HepG2 (cell line): ENCODE results near the gene RFXAP. TPM values are rescaled to one million over a fixed set of nuclear protein-coding genes. Genes with fewer than 3 reads are reported as not detected.

Source experiments
- ATAC-seq: fragments of 200-7000 bp; cut with Tn5 transposase; 3 replicates; pipeline ENCODE4 v1.9.1; 2020; ENCODE audit warnings: mild to moderate bottlenecking, moderate library complexity
- BruUV-seq: library from RNA; stranded (reverse); fragments of 400-500 nt; replicated peaks from 2 replicates; lab custom pipeline; 2021; lab: Mats Ljungman, UMichigan
- CTCF ChIA-PET: fragments of 300-600 bp; formaldehyde crosslinking; extraction: SDS; loops from one replicate; lab custom pipeline; 2021; ENCODE audit warnings: low total read pairs, inconsistent platforms, low intra/inter-chr PET ratio; lab: Yijun Ruan, JAX
- POLR2A ChIA-PET: fragments of 350-600 bp; sonication (Branson Sonifier 250); formaldehyde crosslinking; loops from one replicate; lab custom pipeline; 2020; ENCODE audit warnings: antibody characterized with exemption, inconsistent platforms; lab: Yijun Ruan, JAX
- DNase-seq: peaks from one replicate; pipeline ENCODE4 v3.0.0-alpha.2; 2015; ENCODE audit warnings: low spot score
- FAIRE-seq: peaks from 3 replicates; lab custom pipeline; 2011; peaks lifted over from hg19 to GRCh38; lab: Jason Lieb, UNC
- H2AFZ ChIP-seq: one replicate; pipeline ENCODE4 v1.6.1; 2011; ENCODE audit warnings: low read length, inconsistent platforms
- H3K27ac ChIP-seq: fragments of 300-600 bp; 3 replicates; pipeline ENCODE4 v1.8.0; 2011; ENCODE audit warnings: mixed run types, mild to moderate bottlenecking, mixed read lengths, low read length, inconsistent platforms; ENCODE audit not compliant: insufficient read depth; ENCODE audit errors: extremely low read length
- H3K27me3 ChIP-seq, 2 experiments: fragments of 200-600 bp in 1 of 2; 2 replicates in 1 of 2; 3 replicates in 1 of 2; pipeline versions ENCODE4 v1.6.0 to v1.8.0; 2011; ENCODE audit warnings: low read length in 2 of 2, mild to moderate bottlenecking in 2 of 2, moderate library complexity in 2 of 2, inconsistent platforms in 1 of 2; ENCODE audit not compliant: insufficient read depth in 2 of 2, control insufficient read depth in 1 of 2
- H3K36me3 ChIP-seq, 2 experiments: fragments of 200-600 bp in 1 of 2; replicated peaks in 1 of 2; 2 replicates in 1 of 2; 3 replicates in 1 of 2; pipeline versions ENCODE4 v1.5.1 to v1.8.0; 2011; ENCODE audit warnings: low read length in 2 of 2, inconsistent platforms in 1 of 2; ENCODE audit not compliant: insufficient read depth in 2 of 2, control insufficient read depth in 1 of 2
- H3K4me1 ChIP-seq: 2 replicates; pipeline ENCODE4 v1.5.1; 2012; ENCODE audit warnings: low read length, inconsistent platforms; ENCODE audit not compliant: insufficient read depth
- H3K4me2 ChIP-seq: 2 replicates; pipeline ENCODE4 v1.6.0; 2011; ENCODE audit warnings: low read depth, low read length, inconsistent platforms
- H3K4me3 ChIP-seq, 3 experiments: fragments of 200-600 bp in 1 of 3; sonication (generic), shearing (Covaris generic) in 1 of 3; replicated peaks in 1 of 3; 2 replicates each; pipeline ENCODE4 v1.5.1; 2011 to 2016; ENCODE audit warnings: low read length in 3 of 3, inconsistent platforms in 2 of 3, low read depth in 2 of 3, mild to moderate bottlenecking in 2 of 3, control low read depth in 1 of 3, mixed read lengths in 1 of 3; ENCODE audit not compliant: insufficient read depth in 1 of 3
- H3K79me2 ChIP-seq: one replicate; pipeline ENCODE4 v1.6.1; 2011; ENCODE audit warnings: low read length, inconsistent platforms; ENCODE audit not compliant: insufficient read depth
- H3K9ac ChIP-seq: 2 replicates; pipeline ENCODE4 v1.6.0; 2011; ENCODE audit warnings: mild to moderate bottlenecking, low read depth, low read length, inconsistent platforms; ENCODE audit not compliant: insufficient read depth
- H3K9me3 ChIP-seq: 2 replicates; pipeline ENCODE4 v1.5.1; 2012; ENCODE audit warnings: mild to moderate bottlenecking, low read length
- H4K20me1 ChIP-seq: 2 replicates; pipeline ENCODE4 v1.6.0; 2011; ENCODE audit warnings: inconsistent platforms, mild to moderate bottlenecking, low read length, moderate library complexity; ENCODE audit not compliant: insufficient read depth
- ISL2 ChIP-seq: sonication (generic); formaldehyde crosslinking; IDR thresholded peaks from 2 replicates; pipeline ENCODE4 v1.5.0; 2020; ENCODE audit warnings: missing genetic modification reagents
- MED1 ChIP-seq: sonication (generic); formaldehyde crosslinking; IDR thresholded peaks from 2 replicates; pipeline ENCODE4 v1.4.0; 2020; ENCODE audit warnings: missing genetic modification reagents
- NFE2 ChIP-seq: sonication (generic); formaldehyde crosslinking; IDR thresholded peaks from 2 replicates; pipeline ENCODE4 v1.4.0; 2020; ENCODE audit warnings: missing genetic modification reagents
- PHF21A ChIP-seq: sonication (generic); formaldehyde crosslinking; IDR thresholded peaks from 2 replicates; pipeline ENCODE4 v1.5.0; 2020; ENCODE audit warnings: mild to moderate bottlenecking, missing genetic modification reagents
- SIN3B ChIP-seq: fragments of 150-350 bp; IDR thresholded peaks from 2 replicates; pipeline ENCODE4 v1.6.1; 2014; ENCODE audit warnings: low read length
- YEATS4 ChIP-seq: sonication (generic); formaldehyde crosslinking; IDR thresholded peaks from 2 replicates; pipeline ENCODE4 v1.4.0; 2020; ENCODE audit warnings: missing genetic modification reagents, borderline replicate concordance
- ZNF101 ChIP-seq: sonication (generic); formaldehyde crosslinking; IDR thresholded peaks from 2 replicates; pipeline ENCODE4 v1.4.0; 2020; ENCODE audit warnings: mild to moderate bottlenecking, low read depth, missing genetic modification reagents, borderline replicate concordance
- ZNF547 ChIP-seq: sonication (generic); formaldehyde crosslinking; IDR thresholded peaks from 2 replicates; pipeline ENCODE4 v1.5.1; 2020; ENCODE audit warnings: mild to moderate bottlenecking, missing genetic modification reagents
- ZNF550 ChIP-seq: sonication (generic); formaldehyde crosslinking; IDR thresholded peaks from 2 replicates; pipeline ENCODE4 v1.4.0; 2020; ENCODE audit warnings: mild to moderate bottlenecking, missing genetic modification reagents, borderline replicate concordance
- WGBS: methylation state at CpG from one replicate; pipeline ENCODE4 v1.1.6; 2017; ENCODE audit warnings: low lambda C conversion rate; 5-methylcytosine and 5-hydroxymethylcytosine counted together
- in situ Hi-C: cut with HindIII; loops from 2 replicates; pipeline ENCODE4 v1.10.0; 2017; ENCODE audit warnings: low pct_unique_long_range_greater_than_20kb; ENCODE audit not compliant: extremely low pct_ligation_motif_present
- intact Hi-C: fragments of 100-400 bp; cut with micrococcal nuclease; formaldehyde crosslinking; loops from one replicate; pipeline ENCODE4 v1.10.0; 2022; ENCODE audit not compliant: unreplicated experiment
- polyA plus RNA-seq, 8 experiments: library from polyadenylated mRNA; depleted of rRNA in 3 of 8; stranded (reverse) in 7 of 8; unstranded in 1 of 8; fragments of >200 nt; fragmentation: Illumina TruSeq in 4 of 8; extraction: Trizol in 4 of 8; gene quantifications; 2 replicates each; pipeline versions ENCODE4 v1.2.1 to v1.2.3, GENCODE V29; 2011 to 2016; ENCODE audit warnings: low read depth in 4 of 8, missing spikeins in 1 of 8, mixed read lengths in 1 of 8; ENCODE audit not compliant: insufficient read depth in 1 of 8
- total RNA-seq, 5 experiments: library from RNA; depleted of rRNA; stranded (reverse); fragments of >200 nt; fragmentation: Illumina TruSeq; extraction: Trizol; gene quantifications; 2 replicates each; pipeline ENCODE4 v1.2.3, GENCODE V29; 2016; ENCODE audit warnings: low read depth in 1 of 5
- TF ChIP-seq, protein P1 (sequence below): sonication (generic); formaldehyde crosslinking; IDR thresholded peaks from 2 replicates; pipeline ENCODE4 v1.5.0; 2020; ENCODE audit warnings: mild to moderate bottlenecking, missing genetic modification reagents

The RFXAP gene
- total and polyA plus RNA-seq, 2 of the 13 experiments (the other 11 are each of a cell fraction or from before 2014, with no cell fraction given) = 1.8 to 7.9 TPM

DNA sequence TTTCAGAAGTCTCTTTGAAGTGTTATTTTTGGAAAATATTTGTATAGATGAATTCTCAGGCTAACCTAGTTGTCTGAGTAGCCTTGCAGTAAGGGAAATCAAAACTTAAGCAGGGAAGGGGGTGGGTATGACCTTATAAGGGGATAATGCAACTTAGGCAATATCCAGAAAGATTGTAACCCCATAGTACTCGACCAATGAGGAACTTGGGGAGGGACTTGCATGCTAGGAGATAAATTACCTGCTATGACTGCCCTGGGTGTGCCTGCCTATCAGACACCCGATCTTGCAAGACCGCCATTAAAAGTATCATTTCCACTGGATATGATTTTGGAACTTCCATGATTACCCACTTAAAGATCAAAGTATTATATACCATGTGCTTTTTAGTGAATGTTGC is 23.0 kb upstream of the RFXAP start:
- CTCF ChIA-PET = no interaction called here
- no peak overlapping the region for H3K27ac ChIP-seq
- no peak for TF ChIP-seq PHF21A
- TF ChIP-seq SIN3B = no peak
- TF ChIP-seq ZNF101 = no peak
- TF ChIP-seq ZNF547 (CRISPR knock-in tag) = no peak
- no peak for TF ChIP-seq ZNF550 (CRISPR knock-in tag)
- no peak for TF ChIP-seq NFE2 (CRISPR knock-in tag)
- TF ChIP-seq, protein P1, sequence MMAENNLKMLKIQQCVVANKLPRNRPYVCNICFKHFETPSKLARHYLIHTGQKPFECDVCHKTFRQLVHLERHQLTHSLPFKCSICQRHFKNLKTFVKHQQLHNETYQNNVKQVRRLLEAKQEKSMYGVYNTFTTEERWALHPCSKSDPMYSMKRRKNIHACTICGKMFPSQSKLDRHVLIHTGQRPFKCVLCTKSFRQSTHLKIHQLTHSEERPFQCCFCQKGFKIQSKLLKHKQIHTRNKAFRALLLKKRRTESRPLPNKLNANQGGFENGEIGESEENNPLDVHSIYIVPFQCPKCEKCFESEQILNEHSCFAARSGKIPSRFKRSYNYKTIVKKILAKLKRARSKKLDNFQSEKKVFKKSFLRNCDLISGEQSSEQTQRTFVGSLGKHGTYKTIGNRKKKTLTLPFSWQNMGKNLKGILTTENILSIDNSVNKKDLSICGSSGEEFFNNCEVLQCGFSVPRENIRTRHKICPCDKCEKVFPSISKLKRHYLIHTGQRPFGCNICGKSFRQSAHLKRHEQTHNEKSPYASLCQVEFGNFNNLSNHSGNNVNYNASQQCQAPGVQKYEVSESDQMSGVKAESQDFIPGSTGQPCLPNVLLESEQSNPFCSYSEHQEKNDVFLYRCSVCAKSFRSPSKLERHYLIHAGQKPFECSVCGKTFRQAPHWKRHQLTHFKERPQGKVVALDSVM = no peak
- no peak for TF ChIP-seq YEATS4 (CRISPR knock-in tag)
- no peak for TF ChIP-seq MED1 (CRISPR knock-in tag)
- no peak for TF ChIP-seq ISL2
- no TSS peak for BruUV-seq
- no peaks in the 10 kb centered on the region for H3K9me3 ChIP-seq
- H3K79me2 ChIP-seq = no peaks in the 10 kb centered on the region
- H3K4me1 ChIP-seq = no peaks in the 10 kb centered on the region
- POLR2A ChIA-PET = no interaction called here
- no peaks in the 10 kb centered on the region for H3K27me3 ChIP-seq
- no peak overlapping the region for H3K4me3 ChIP-seq
- FAIRE-seq (no peak), DNase-seq (no peak), ATAC-seq (no peak)
- no peak overlapping the region for H3K4me2 ChIP-seq
- H3K9ac ChIP-seq = no peak overlapping the region
- WGBS = 59% methylated on average over 3 of the region's 3 CpGs
- no peaks in the 10 kb centered on the region for H4K20me1 ChIP-seq
- no peak overlapping the region for H2AFZ ChIP-seq
- intact Hi-C loops = no loop called here
- in situ Hi-C loops = no loop called here
- no peaks in the 10 kb centered on the region for H3K36me3 ChIP-seq
